Body of pancreas (tissue), 4 donors: ENCODE measurements around the gene FBXO8. TPM values are rescaled to one million over a fixed set of nuclear protein-coding genes. Genes with fewer than 3 reads are reported as not detected.

Source experiments
- ATAC-seq: fragments of 150-250 bp; one replicate; pipeline ENCODE4 v1.9.1; 2016
- DNase-seq, 4 donors: peaks; one replicate each; pipeline ENCODE4 v3.0.0-alpha.2; 2019
- H3K27ac ChIP-seq, 4 donors: fragments of 200-600 bp; sonication (generic); 1 replicate in 3 of 4; 2 replicates in 1 of 4; pipeline versions ENCODE4 v1.5.1 to v1.6.1; 2016 to 2019; ENCODE audit warnings: mild to moderate bottlenecking in 1 of 4, mixed read lengths in 1 of 4, moderate library complexity in 1 of 4
- H3K27me3 ChIP-seq, 2 donors: fragments of 200-600 bp; sonication (generic); one replicate each; pipeline ENCODE4 v1.6.0; 2016; ENCODE audit warnings: mild to moderate bottlenecking in 1 of 2
- H3K36me3 ChIP-seq, 2 donors: fragments of 200-600 bp; sonication (generic); replicated peaks in 1 of 2; 2 replicates each; pipeline ENCODE4 v1.5.1; 2016; ENCODE audit warnings: low read depth in 2 of 2; ENCODE audit not compliant: insufficient read depth in 1 of 2
- H3K4me1 ChIP-seq: fragments of 200-600 bp; sonication (generic); one replicate; pipeline ENCODE4 v1.6.0; 2016
- H3K4me3 ChIP-seq, 2 donors: fragments of 200-600 bp; sonication (generic); 1 replicate in 1 of 2; 2 replicates in 1 of 2; pipeline ENCODE4 v1.5.1; 2016 to 2019
- H3K9me3 ChIP-seq, 3 donors: fragments of 200-600 bp; sonication (generic); 1 replicate in 2 of 3; 2 replicates in 1 of 3; pipeline ENCODE4 v1.5.1; 2016
- POLR2A ChIP-seq, 3 donors: fragments of 450-650 bp; IDR thresholded peaks; one replicate each; pipeline ENCODE4 v1.6.1; 2016; ENCODE audit warnings: antibody characterized with exemption in 3 of 3, mild to moderate bottlenecking in 2 of 3
- WGBS, 2 donors: methylation state at CpG; one replicate each; pipeline ENCODE4 v1.1.5; 2017; 5-methylcytosine and 5-hydroxymethylcytosine counted together
- intact Hi-C: fragments of 100-400 bp; cut with DNase I; formaldehyde crosslinking; loops from one replicate; pipeline ENCODE4 v1.15.1; 2023
- total RNA-seq, 2 donors: library from RNA; depleted of rRNA; stranded (reverse); fragments of >200 nt; gene quantifications; one replicate each; pipeline ENCODE4 v1.1.0, GENCODE V29; 2016
- TF ChIP-seq, protein P1 (sequence below), 7 experiments: fragments of 450-650 bp in 4 of 7; fragments of 200-600 bp in 3 of 7; sonication (generic) in 3 of 7; IDR thresholded peaks; one replicate each; pipeline ENCODE4 v1.5.1; 2016 to 2019; ENCODE audit warnings: antibody characterized with exemption in 7 of 7

Gene FBXO8
- total RNA-seq, 2 donors from 2014 or later, result 3.6 to 12.5 TPM

DNA sequence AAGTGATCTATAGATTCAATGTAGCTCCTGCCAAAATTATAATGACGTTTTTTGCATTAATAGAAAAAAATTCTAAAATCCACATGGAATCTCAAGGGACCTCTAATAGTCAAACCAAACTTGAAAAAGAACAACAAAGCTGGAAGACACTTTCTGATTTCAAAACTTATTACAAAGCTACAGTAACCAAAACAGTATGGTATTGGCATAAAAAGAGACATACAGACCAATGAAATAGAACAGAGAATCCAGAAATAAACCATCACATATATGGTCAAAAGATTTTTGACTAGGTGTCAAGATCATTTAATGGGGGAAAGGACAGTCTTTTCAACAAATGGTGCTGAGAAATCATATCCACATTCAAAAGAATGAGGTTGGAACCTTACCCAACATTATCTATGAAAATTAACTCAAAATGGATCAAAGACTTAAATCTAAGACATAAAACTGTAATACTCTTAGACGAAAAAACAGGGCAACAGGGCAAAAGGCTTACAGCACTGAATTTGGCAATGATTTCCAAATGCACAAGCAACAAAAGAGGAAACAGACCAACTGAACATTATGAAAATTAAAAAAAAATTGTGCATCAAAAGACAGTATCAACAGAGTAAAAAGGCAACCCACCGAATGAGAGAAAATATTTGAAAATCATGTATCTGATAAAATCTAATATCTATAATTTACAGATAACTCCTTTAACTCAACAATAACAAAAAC, 3.9 kb downstream of the FBXO8 start:
- H3K4me3 ChIP-seq, result no peak overlapping the region
- DNase-seq (no peak), ATAC-seq (no peak)
- H3K27me3 ChIP-seq, result no peaks in the 10 kb centered on the region
- intact Hi-C loops, result no loop called here
- WGBS, 2 donors, result 84 to 95% methylated on average over 3 of the region's 3 CpGs
- peaks cover 14% of the 10 kb centered on the region for H3K4me1 ChIP-seq
- H3K9me3 ChIP-seq, result no peaks in the 10 kb centered on the region
- H3K27ac ChIP-seq, result no peak overlapping the region
- no peak for TF ChIP-seq POLR2A (IDR thresholded peaks at IDR 0.05)
- TF ChIP-seq, protein P1, sequence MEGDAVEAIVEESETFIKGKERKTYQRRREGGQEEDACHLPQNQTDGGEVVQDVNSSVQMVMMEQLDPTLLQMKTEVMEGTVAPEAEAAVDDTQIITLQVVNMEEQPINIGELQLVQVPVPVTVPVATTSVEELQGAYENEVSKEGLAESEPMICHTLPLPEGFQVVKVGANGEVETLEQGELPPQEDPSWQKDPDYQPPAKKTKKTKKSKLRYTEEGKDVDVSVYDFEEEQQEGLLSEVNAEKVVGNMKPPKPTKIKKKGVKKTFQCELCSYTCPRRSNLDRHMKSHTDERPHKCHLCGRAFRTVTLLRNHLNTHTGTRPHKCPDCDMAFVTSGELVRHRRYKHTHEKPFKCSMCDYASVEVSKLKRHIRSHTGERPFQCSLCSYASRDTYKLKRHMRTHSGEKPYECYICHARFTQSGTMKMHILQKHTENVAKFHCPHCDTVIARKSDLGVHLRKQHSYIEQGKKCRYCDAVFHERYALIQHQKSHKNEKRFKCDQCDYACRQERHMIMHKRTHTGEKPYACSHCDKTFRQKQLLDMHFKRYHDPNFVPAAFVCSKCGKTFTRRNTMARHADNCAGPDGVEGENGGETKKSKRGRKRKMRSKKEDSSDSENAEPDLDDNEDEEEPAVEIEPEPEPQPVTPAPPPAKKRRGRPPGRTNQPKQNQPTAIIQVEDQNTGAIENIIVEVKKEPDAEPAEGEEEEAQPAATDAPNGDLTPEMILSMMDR (IDR thresholded peaks at IDR 0.05), result no peak
- H3K36me3 ChIP-seq, result no peaks in the 10 kb centered on the region

DNA sequence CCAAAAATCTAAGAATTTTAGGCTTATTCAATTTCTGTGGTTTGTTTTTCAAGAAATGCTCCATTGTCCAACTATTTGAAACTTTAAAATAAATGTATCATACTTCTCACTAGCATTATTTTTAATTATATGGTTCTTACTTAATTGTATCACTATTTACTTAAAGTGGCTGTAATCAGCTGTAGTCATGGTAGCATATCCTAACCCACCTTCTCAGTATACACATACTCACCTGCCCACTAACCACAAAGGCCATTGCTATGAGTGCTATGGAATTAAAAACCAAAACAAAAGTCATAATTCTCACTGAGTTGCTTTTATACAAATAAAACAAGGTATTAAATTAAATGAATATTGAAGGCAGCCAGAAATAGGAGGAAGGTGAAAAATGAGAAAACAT, 5.0 kb downstream of the FBXO8 start:
- TF ChIP-seq, protein P1 (IDR thresholded peaks at IDR 0.05), result no peak
- TF ChIP-seq POLR2A (IDR thresholded peaks at IDR 0.05), result no peak
- no peak overlapping the region for H3K4me3 ChIP-seq
- no peaks in the 10 kb centered on the region for H3K27me3 ChIP-seq
- no peak overlapping the region for H3K27ac ChIP-seq
- ATAC-seq, result no peak
- H3K4me1 ChIP-seq, result peaks cover 12% of the 10 kb centered on the region
- intact Hi-C loops, result no loop called here
- no peak for DNase-seq
- H3K9me3 ChIP-seq, result no peaks in the 10 kb centered on the region
- no peaks in the 10 kb centered on the region for H3K36me3 ChIP-seq

DNA sequence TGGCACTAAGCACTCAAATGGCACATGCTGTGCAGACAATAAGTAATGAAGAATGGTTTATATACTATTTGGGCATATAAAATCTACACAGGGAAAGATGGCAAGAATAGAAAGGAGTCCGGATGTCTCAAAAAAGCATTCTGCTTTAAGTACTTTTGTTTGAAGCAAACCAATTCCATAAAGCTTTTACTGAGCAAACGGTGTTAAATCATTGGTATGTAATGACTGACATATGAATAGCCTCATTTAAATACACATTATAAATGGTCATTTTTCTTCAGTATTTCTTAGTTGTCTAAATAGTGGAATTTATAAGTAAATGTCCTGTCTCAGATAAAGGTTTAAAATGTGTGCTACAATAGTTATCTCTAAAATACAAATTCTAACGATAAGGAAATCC, 6.0 kb downstream of the FBXO8 start:
- intact Hi-C loops, result no loop called here
- Histone ChIP-seq H3K27ac (no peak overlapping the region), H3K27me3 (no peaks in the 10 kb centered on the region), H3K4me1 (peaks cover 11% of the 10 kb centered on the region), H3K4me3 (no peak overlapping the region), H3K9me3 (no peaks in the 10 kb centered on the region), H3K36me3 (no peaks in the 10 kb centered on the region)
- ATAC-seq (no peak), DNase-seq (no peak)
- TF ChIP-seq, protein P1 (IDR thresholded peaks at IDR 0.05), result no peak
- no peak for TF ChIP-seq POLR2A (IDR thresholded peaks at IDR 0.05)
- WGBS, 2 donors, result 62 to 64% methylated on average over 3 of the region's 3 CpGs

DNA sequence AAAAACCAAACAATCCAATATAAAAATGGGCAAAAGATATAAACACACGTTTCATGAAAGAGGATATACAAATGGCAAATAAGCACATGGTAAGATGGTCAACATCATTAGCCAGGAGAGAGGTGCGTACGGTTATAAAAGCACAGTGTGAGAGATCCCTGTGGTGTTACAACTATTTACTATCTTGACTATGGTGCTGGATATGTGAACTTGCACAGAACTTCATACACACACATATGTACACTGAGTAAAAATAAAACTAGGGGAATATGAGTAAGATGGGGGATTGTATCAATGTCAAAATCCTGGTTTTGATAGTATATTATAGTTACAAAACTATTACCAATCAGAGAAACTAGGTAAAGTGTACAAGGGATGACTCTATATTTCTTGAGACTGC, 8.4 kb downstream of the FBXO8 start:
- no peaks in the 10 kb centered on the region for H3K36me3 ChIP-seq
- no peaks in the 10 kb centered on the region for H3K4me1 ChIP-seq
- ATAC-seq (no peak), DNase-seq (no peak)
- intact Hi-C loops, result no loop called here
- 76 to 89% methylated on average over 3 of the region's 3 CpGs for WGBS, 2 donors
- TF ChIP-seq POLR2A (IDR thresholded peaks at IDR 0.05), result no peak
- TF ChIP-seq, protein P1 (IDR thresholded peaks at IDR 0.05), result no peak
- H3K27ac ChIP-seq, result no peak overlapping the region
- H3K4me3 ChIP-seq, result no peak overlapping the region
- no peaks in the 10 kb centered on the region for H3K9me3 ChIP-seq
- no peaks in the 10 kb centered on the region for H3K27me3 ChIP-seq

DNA sequence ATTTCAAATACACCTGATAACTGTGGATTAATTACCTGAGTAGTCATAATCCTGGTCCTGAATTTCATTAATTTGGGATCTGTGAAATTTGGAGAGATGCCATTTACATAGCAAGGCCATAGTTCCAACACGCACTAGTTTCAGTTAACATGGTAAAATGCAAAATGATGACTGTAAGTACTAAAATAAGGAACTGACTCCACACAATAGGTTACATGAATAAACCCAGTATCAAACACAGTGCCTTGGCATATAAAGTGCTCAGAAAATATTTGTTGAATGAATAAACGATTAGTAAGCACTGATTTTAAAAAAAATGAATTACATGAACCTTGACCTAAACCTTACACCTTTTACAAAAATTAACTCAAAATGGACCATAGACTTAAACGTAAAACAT, 9.0 kb downstream of the FBXO8 start:
- Histone ChIP-seq H3K27me3 (no peaks in the 10 kb centered on the region), H3K9me3 (no peaks in the 10 kb centered on the region), H3K4me1 (no peaks in the 10 kb centered on the region), H3K27ac (no peak overlapping the region), H3K4me3 (no peak overlapping the region), H3K36me3 (no peaks in the 10 kb centered on the region)
- WGBS, 2 donors, result 72 to 77% methylated on average over 3 of the region's 3 CpGs
- DNase-seq, result no peak
- no peak for ATAC-seq
- intact Hi-C loops, result no loop called here
- TF ChIP-seq POLR2A (IDR thresholded peaks at IDR 0.05), result no peak
- TF ChIP-seq, protein P1 (IDR thresholded peaks at IDR 0.05), result no peak
